ENCODE data around the gene ORC6.
"Not testable (repeated sequence)": the region's sequence is repeated elsewhere in the genome, so short reads cannot be mapped to it uniquely, and the experiment has no call there.

Gene ORC6

GRCh38 chr16:46689365-46690280 is at the start of gene ORC6:
Gene ORC6 (plus strand): TSS chr16:46689659. CDS start chr16:46689706, 47 bp downstream.
- DNase-seq: peak; percentile 90 to 100 (median 98)

- no peak for DNase-seq
These were observed 40.8 kb upstream of the ORC6 start for GRCh38 chr16:46648656-46649055.

- no peak for DNase-seq
These were observed 39.7 kb upstream of the ORC6 start for GRCh38 chr16:46649588-46650253.

GRCh38 chr16:46650254-46650623 is 39.2 kb upstream of the ORC6 start:
- no peak for DNase-seq

GRCh38 chr16:46651305-46651704 is 38.2 kb upstream of the ORC6 start:
- no peak for DNase-seq

GRCh38 chr16:46658925-46659324 is 30.5 kb upstream of the ORC6 start:
- peak in 14 of 56 donors; percentile 3 to 36 (median 13) for DNase-seq

GRCh38 chr16:46662123-46662522 is 27.3 kb upstream of the ORC6 start:
- no peak for DNase-seq

- DNase-seq: peak in 10 of 56 donors; percentile 3 to 25 (median 7)
These were observed 16.0 kb upstream of the ORC6 start for GRCh38 chr16:46673320-46674013.

- DNase-seq: not testable (repeated sequence)
These were observed 11.5 kb upstream of the ORC6 start for GRCh38 chr16:46677943-46678342.

GRCh38 chr16:46681867-46682266 is 7.6 kb upstream of the ORC6 start:
- not testable (repeated sequence) for DNase-seq

GRCh38 chr16:46686815-46687473 is 2.5 kb upstream of the ORC6 start:
- no peak for DNase-seq

- no peak for DNase-seq
These were observed 2.0 kb upstream of the ORC6 start for GRCh38 chr16:46687486-46687885.

GRCh38 chr16:46688101-46688653 is 1.3 kb upstream of the ORC6 start:
- peak in 19 of 56 donors; percentile 9 to 69 (median 40) for DNase-seq

- peak; percentile 93 to 100 (median 99) for DNase-seq
These were observed 650 bp upstream of the ORC6 start, which contains the start of gene VPS35 for GRCh38 chr16:46688654-46689364. Gene VPS35 (minus strand): TSS chr16:46689178. CDS start chr16:46689133, 45 bp downstream.

- DNase-seq: peak in 1 of 56 donors; percentile 38
These were observed 1.1 kb downstream of the ORC6 start for GRCh38 chr16:46690281-46691178.

- DNase-seq: no peak
These were observed 2.3 kb downstream of the ORC6 start for GRCh38 chr16:46691726-46692125.

- no peak for DNase-seq
These were observed 4.1 kb downstream of the ORC6 start for GRCh38 chr16:46693598-46693997.

GRCh38 chr16:46695937-46696336 is 6.5 kb downstream of the ORC6 start:
- DNase-seq: no peak

- DNase-seq: no peak
These were observed 7.5 kb downstream of the ORC6 start for GRCh38 chr16:46696957-46697356.

All from nucleus accumbens (tissue), 56 donors.